Gastroesophageal sphincter (tissue), 3 donors: ENCODE measurements around the gene GPLD1.

Source experiments
- CTCF ChIP-seq, 4 experiments: fragments of 200-600 bp in 2 of 4; fragments of 450-650 bp in 2 of 4; sonication (generic) in 1 of 4; IDR thresholded peaks; one replicate each; pipeline ENCODE4 v1.5.1; 2017 to 2019; ENCODE audit warnings: antibody characterized with exemption in 4 of 4, mild to moderate bottlenecking in 2 of 4, moderate library complexity in 2 of 4
- POLR2A ChIP-seq, 2 donors: fragments of 450-650 bp; IDR thresholded peaks; one replicate each; pipeline ENCODE4 v1.6.1; 2017; ENCODE audit warnings: antibody characterized with exemption in 2 of 2, mild to moderate bottlenecking in 2 of 2, moderate library complexity in 1 of 2

GRCh38 chr6:24454452-24454851 is 34.9 kb downstream of the GPLD1 start:
- TF ChIP-seq POLR2A (IDR thresholded peaks at IDR 0.05): no peak
- TF ChIP-seq CTCF (IDR thresholded peaks at IDR 0.05): no peak
